Left lung (tissue), 10 donors: ENCODE measurements around the gene PRKCA. TPM values are rescaled to one million over a fixed set of nuclear protein-coding genes. Genes with fewer than 3 reads are reported as not detected.

Experiments used
- ATAC-seq: fragments of 200-7000 bp; cut with Tn5 transposase; one replicate; pipeline ENCODE4 v1.9.1; 2020; ENCODE audit warnings: moderate library complexity
- DNase-seq, 4 donors: peaks; one replicate each; pipeline ENCODE4 v3.0.0-alpha.2; 2013 to 2020
- H3K27ac ChIP-seq, 2 donors: fragments of 200-600 bp; sonication (generic) in 1 of 2; one replicate each; pipeline versions ENCODE4 v1.5.0 to v1.8.0; 2020 to 2021
- H3K27me3 ChIP-seq, 2 donors: fragments of 200-600 bp; sonication (generic) in 1 of 2; one replicate each; pipeline versions ENCODE4 v1.5.0 to v1.8.0; 2020 to 2021
- H3K36me3 ChIP-seq, 2 donors: fragments of 200-600 bp; sonication (generic) in 1 of 2; one replicate each; pipeline versions ENCODE4 v1.5.0 to v1.8.0; 2020 to 2021
- H3K4me1 ChIP-seq, 2 donors: fragments of 200-600 bp; one replicate each; pipeline ENCODE4 v1.8.0; 2021
- H3K4me3 ChIP-seq, 2 donors: fragments of 200-600 bp; sonication (generic) in 1 of 2; one replicate each; pipeline versions ENCODE4 v1.5.0 to v1.8.0; 2020 to 2021; ENCODE audit warnings: mild to moderate bottlenecking in 1 of 2
- H3K9me3 ChIP-seq, 2 donors: fragments of 200-600 bp; sonication (generic) in 1 of 2; one replicate each; pipeline versions ENCODE4 v1.5.0 to v1.8.0; 2020 to 2021
- CTCF ChIP-seq, 2 donors: fragments of 200-600 bp; sonication (generic) in 1 of 2; IDR thresholded peaks; one replicate each; pipeline versions ENCODE4 v1.5.0 to v1.8.0; 2021; ENCODE audit warnings: antibody characterized with exemption in 2 of 2
- intact Hi-C, 2 donors: fragments of 100-400 bp; cut with DNase I; formaldehyde crosslinking; loops; one replicate each; pipeline versions ENCODE4 v1.11.2 to v1.14.2; 2022
- polyA plus RNA-seq, 6 donors: library from polyadenylated mRNA; unstranded; fragments of 120-200 nt; gene quantifications; one replicate each; pipeline ENCODE4 v1.2.1, GENCODE V29; 2013; ENCODE audit not compliant: insufficient read length in 6 of 6
- total RNA-seq, 2 donors: library from RNA; stranded (reverse); fragmentation: NEBNext Ultra II Directional; extraction: Animal tissue kit (Norgen Biotek cat#: 25700); gene quantifications; one replicate each; pipeline ENCODE4 v1.2.1, GENCODE V29; 2021
- donor health status: DM: no; HTN: yes; CAD: no.
- donor health status: DM: no; HTN: no; CAD: no.

PRKCA gene
- total and polyA plus RNA-seq, 8 donors: 16.4 to 30.4 (median 17.5) TPM

- H3K4me1 ChIP-seq: no peaks in the 10 kb centered on the region
- no peak for DNase-seq
- no peaks in the 10 kb centered on the region for H3K36me3 ChIP-seq
- ATAC-seq: no peak
- no peak overlapping the region for H3K4me3 ChIP-seq
- intact Hi-C loops: no loop called here
- no peak overlapping the region for H3K27ac ChIP-seq
- no peak for TF ChIP-seq CTCF (IDR thresholded peaks at IDR 0.05)
- no peaks in the 10 kb centered on the region for H3K27me3 ChIP-seq
- H3K9me3 ChIP-seq: no peaks in the 10 kb centered on the region
These were observed 360.7 kb downstream of the PRKCA start for GRCh38 chr17:66663041-66663606.

- Histone ChIP-seq H3K27me3 (no peaks in the 10 kb centered on the region), H3K36me3 (no peaks in the 10 kb centered on the region), H3K4me3 (no peak overlapping the region), H3K27ac (no peak overlapping the region), H3K4me1 (no peaks in the 10 kb centered on the region), H3K9me3 (no peaks in the 10 kb centered on the region)
- ATAC-seq (no peak), DNase-seq (no peak)
- intact Hi-C loops: no loop called here
- no peak for TF ChIP-seq CTCF (IDR thresholded peaks at IDR 0.05)
These were observed 361.9 kb downstream of the PRKCA start for GRCh38 chr17:66664336-66664735.

GRCh38 chr17:66665194-66665593 lies 362.8 kb downstream of the PRKCA start:
- intact Hi-C loops: no loop called here
- Histone ChIP-seq H3K4me1 (no peaks in the 10 kb centered on the region), H3K9me3 (no peaks in the 10 kb centered on the region), H3K27me3 (no peaks in the 10 kb centered on the region), H3K36me3 (no peaks in the 10 kb centered on the region), H3K27ac (no peak overlapping the region), H3K4me3 (no peak overlapping the region)
- ATAC-seq (no peak), DNase-seq (no peak)
- TF ChIP-seq CTCF (IDR thresholded peaks at IDR 0.05): no peak

GRCh38 chr17:66667090-66667489 lies 364.7 kb downstream of the PRKCA start:
- DNase-seq (no peak), ATAC-seq (no peak)
- no peaks in the 10 kb centered on the region for H3K4me1 ChIP-seq
- no peaks in the 10 kb centered on the region for H3K36me3 ChIP-seq
- intact Hi-C loops: no loop called here
- H3K27ac ChIP-seq: no peak overlapping the region
- H3K4me3 ChIP-seq: no peak overlapping the region
- H3K9me3 ChIP-seq: no peaks in the 10 kb centered on the region
- no peaks in the 10 kb centered on the region for H3K27me3 ChIP-seq
- TF ChIP-seq CTCF (IDR thresholded peaks at IDR 0.05): no peak

GRCh38 chr17:66667491-66668030 lies 365.1 kb downstream of the PRKCA start:
- Histone ChIP-seq H3K4me3 (no peak overlapping the region), H3K36me3 (no peaks in the 10 kb centered on the region), H3K9me3 (no peaks in the 10 kb centered on the region), H3K27me3 (no peaks in the 10 kb centered on the region), H3K4me1 (no peaks in the 10 kb centered on the region), H3K27ac (no peak overlapping the region)
- DNase-seq: no peak
- no peak for TF ChIP-seq CTCF (IDR thresholded peaks at IDR 0.05)
- no peak for ATAC-seq
- intact Hi-C loops: no loop called here
